ENCODE data around the gene GFAP.

The GFAP gene

GRCh38 chr17:44867841-44868240 lies 47.5 kb downstream of the GFAP start:
- CTCF ChIA-PET, result interaction anchor here (0.9 to 20.0 kb wide), 10 partner anchors 8 to 268 kb away, joined by 3 to 823 read pairs (median 6); partner anchors contain the start of gene ACBD4
- no peak for TF ChIP-seq CTCF (IDR thresholded peaks at IDR 0.05; ENCODE audit: insufficient read depth, low read length, missing control alignments)
- H3K4me3 ChIP-seq (ENCODE audit: low read depth, low read length), result no peak overlapping the region
- no peak for DNase-seq (ENCODE audit: low read depth, low spot score)
- POLR2A ChIA-PET, result no interaction called here

GRCh38 chr17:44865931-44866330 lies 49.4 kb downstream of the GFAP start:
- H3K4me3 ChIP-seq (ENCODE audit: low read depth, low read length), result no peak overlapping the region
- no peak for TF ChIP-seq CTCF (IDR thresholded peaks at IDR 0.05; ENCODE audit: insufficient read depth, low read length, missing control alignments)
- CTCF ChIA-PET, result interaction anchor here (0.9 to 20.0 kb wide), 23 partner anchors 10 to 172 kb away, joined by 3 to 823 read pairs (median 8); partner anchors contain the start of genes GJC1 and HIGD1B
- DNase-seq (ENCODE audit: low read depth, low spot score), result peak; percentile 41
- POLR2A ChIA-PET, result no interaction called here

GRCh38 chr17:44865231-44865660 lies 50.1 kb downstream of the GFAP start:
- ChIA-PET POLR2A (no interaction called here), CTCF (interaction anchor here (0.6 to 20.0 kb wide), 44 partner anchors 10 to 332 kb away, joined by 3 to 823 read pairs (median 5); partner anchors contain the start of genes ACBD4, ADAM11, GJC1 and HIGD1B)
- no peak for DNase-seq (ENCODE audit: low read depth, low spot score)
- TF ChIP-seq CTCF (IDR thresholded peaks at IDR 0.05; ENCODE audit: insufficient read depth, low read length, missing control alignments), result peak; percentile 70
- no peak overlapping the region for H3K4me3 ChIP-seq (ENCODE audit: low read depth, low read length)

- ChIA-PET CTCF (interaction anchor here (0.6 to 20.0 kb wide), 42 partner anchors 10 to 332 kb away, joined by 3 to 823 read pairs (median 5); partner anchors contain the start of genes ACBD4, ADAM11, GJC1 and HIGD1B), POLR2A (no interaction called here)
- no peak for DNase-seq (ENCODE audit: low read depth, low spot score)
- no peak for TF ChIP-seq CTCF (IDR thresholded peaks at IDR 0.05; ENCODE audit: insufficient read depth, low read length, missing control alignments)
- H3K4me3 ChIP-seq (ENCODE audit: low read depth, low read length), result no peak overlapping the region
Observed at GRCh38 chr17:44864831-44865230, 50.5 kb downstream of the GFAP start.

GRCh38 chr17:44863061-44863918 lies 52.0 kb downstream of the GFAP start:
- ChIA-PET POLR2A (no interaction called here), CTCF (interaction anchor here (1.3 to 20.0 kb wide), 9 partner anchors 8 to 104 kb away, joined by 3 to 823 read pairs (median 73); partner anchors contain the start of genes ADAM11 and HIGD1B)
- no peak overlapping the region for H3K4me3 ChIP-seq (ENCODE audit: low read depth, low read length)
- DNase-seq (ENCODE audit: low read depth, low spot score), result no peak
- no peak for TF ChIP-seq CTCF (IDR thresholded peaks at IDR 0.05; ENCODE audit: insufficient read depth, low read length, missing control alignments)

- ChIA-PET CTCF (interaction anchor here (5.9 to 20.0 kb wide), 4 partner anchors 7 to 85 kb away, joined by 80 to 823 read pairs (median 132); partner anchors contain the start of gene HIGD1B), POLR2A (no interaction called here)
- no peak for TF ChIP-seq CTCF (IDR thresholded peaks at IDR 0.05; ENCODE audit: insufficient read depth, low read length, missing control alignments)
- DNase-seq (ENCODE audit: low read depth, low spot score), result no peak
- H3K4me3 ChIP-seq (ENCODE audit: low read depth, low read length), result no peak overlapping the region
Observed at GRCh38 chr17:44862278-44862914, 52.9 kb downstream of the GFAP start.
